HepG2 (cell line): ENCODE results near the gene STAC. TPM values are rescaled to one million over a fixed set of nuclear protein-coding genes. Genes with fewer than 3 reads are reported as not detected.

Source experiments
- ATAC-seq: fragments of 200-7000 bp; cut with Tn5 transposase; 3 replicates; pipeline ENCODE4 v1.9.1; 2020; ENCODE audit warnings: mild to moderate bottlenecking, moderate library complexity
- BruUV-seq: library from RNA; stranded (reverse); fragments of 400-500 nt; replicated peaks from 2 replicates; lab custom pipeline; 2021; lab: Mats Ljungman, UMichigan
- CTCF ChIA-PET: fragments of 300-600 bp; formaldehyde crosslinking; extraction: SDS; loops from one replicate; lab custom pipeline; 2021; ENCODE audit warnings: low total read pairs, inconsistent platforms, low intra/inter-chr PET ratio; lab: Yijun Ruan, JAX
- POLR2A ChIA-PET: fragments of 350-600 bp; sonication (Branson Sonifier 250); formaldehyde crosslinking; loops from one replicate; lab custom pipeline; 2020; ENCODE audit warnings: antibody characterized with exemption, inconsistent platforms; lab: Yijun Ruan, JAX
- DNase-seq: peaks from one replicate; pipeline ENCODE4 v3.0.0-alpha.2; 2015; ENCODE audit warnings: low spot score
- FAIRE-seq: peaks from 3 replicates; lab custom pipeline; 2011; peaks lifted over from hg19 to GRCh38; lab: Jason Lieb, UNC
- H2AFZ ChIP-seq: one replicate; pipeline ENCODE4 v1.6.1; 2011; ENCODE audit warnings: low read length, inconsistent platforms
- H3K27ac ChIP-seq: fragments of 300-600 bp; 3 replicates; pipeline ENCODE4 v1.8.0; 2011; ENCODE audit warnings: mixed run types, mild to moderate bottlenecking, mixed read lengths, low read length, inconsistent platforms; ENCODE audit not compliant: insufficient read depth; ENCODE audit errors: extremely low read length
- H3K27me3 ChIP-seq, 2 experiments: fragments of 200-600 bp in 1 of 2; 2 replicates in 1 of 2; 3 replicates in 1 of 2; pipeline versions ENCODE4 v1.6.0 to v1.8.0; 2011; ENCODE audit warnings: low read length in 2 of 2, mild to moderate bottlenecking in 2 of 2, moderate library complexity in 2 of 2, inconsistent platforms in 1 of 2; ENCODE audit not compliant: insufficient read depth in 2 of 2, control insufficient read depth in 1 of 2
- H3K36me3 ChIP-seq, 2 experiments: fragments of 200-600 bp in 1 of 2; replicated peaks in 1 of 2; 2 replicates in 1 of 2; 3 replicates in 1 of 2; pipeline versions ENCODE4 v1.5.1 to v1.8.0; 2011; ENCODE audit warnings: low read length in 2 of 2, inconsistent platforms in 1 of 2; ENCODE audit not compliant: insufficient read depth in 2 of 2, control insufficient read depth in 1 of 2
- H3K4me1 ChIP-seq: 2 replicates; pipeline ENCODE4 v1.5.1; 2012; ENCODE audit warnings: low read length, inconsistent platforms; ENCODE audit not compliant: insufficient read depth
- H3K4me2 ChIP-seq: 2 replicates; pipeline ENCODE4 v1.6.0; 2011; ENCODE audit warnings: low read depth, low read length, inconsistent platforms
- H3K4me3 ChIP-seq, 3 experiments: fragments of 200-600 bp in 1 of 3; sonication (generic), shearing (Covaris generic) in 1 of 3; replicated peaks in 1 of 3; 2 replicates each; pipeline ENCODE4 v1.5.1; 2011 to 2016; ENCODE audit warnings: low read length in 3 of 3, inconsistent platforms in 2 of 3, low read depth in 2 of 3, mild to moderate bottlenecking in 2 of 3, control low read depth in 1 of 3, mixed read lengths in 1 of 3; ENCODE audit not compliant: insufficient read depth in 1 of 3
- H3K79me2 ChIP-seq: one replicate; pipeline ENCODE4 v1.6.1; 2011; ENCODE audit warnings: low read length, inconsistent platforms; ENCODE audit not compliant: insufficient read depth
- H3K9ac ChIP-seq: 2 replicates; pipeline ENCODE4 v1.6.0; 2011; ENCODE audit warnings: mild to moderate bottlenecking, low read depth, low read length, inconsistent platforms; ENCODE audit not compliant: insufficient read depth
- H3K9me3 ChIP-seq: 2 replicates; pipeline ENCODE4 v1.5.1; 2012; ENCODE audit warnings: mild to moderate bottlenecking, low read length
- H4K20me1 ChIP-seq: 2 replicates; pipeline ENCODE4 v1.6.0; 2011; ENCODE audit warnings: inconsistent platforms, mild to moderate bottlenecking, low read length, moderate library complexity; ENCODE audit not compliant: insufficient read depth
- MTF2 ChIP-seq: sonication (generic); formaldehyde crosslinking; IDR thresholded peaks from 2 replicates; pipeline ENCODE4 v1.5.0; 2020; ENCODE audit warnings: missing genetic modification reagents, borderline replicate concordance
- PHF5A ChIP-seq: IDR thresholded peaks from one replicate; pipeline ENCODE4 v1.6.1; 2018; ENCODE audit warnings: low read depth, missing genetic modification reagents; ENCODE audit not compliant: unreplicated experiment
- ZNF512B ChIP-seq: sonication (generic); formaldehyde crosslinking; IDR thresholded peaks from 2 replicates; pipeline ENCODE4 v1.5.1; 2020; ENCODE audit warnings: missing genetic modification reagents, mild to moderate bottlenecking, borderline replicate concordance
- ZNF557 ChIP-seq: sonication (generic); formaldehyde crosslinking; IDR thresholded peaks from 2 replicates; pipeline ENCODE4 v1.4.0; 2020; ENCODE audit warnings: missing genetic modification reagents
- ZNF672 ChIP-seq: sonication (generic); formaldehyde crosslinking; IDR thresholded peaks from 2 replicates; pipeline ENCODE4 v1.8.1; 2022; ENCODE audit warnings: missing genetic modification reagents
- WGBS: methylation state at CpG from one replicate; pipeline ENCODE4 v1.1.6; 2017; ENCODE audit warnings: low lambda C conversion rate; 5-methylcytosine and 5-hydroxymethylcytosine counted together
- in situ Hi-C: cut with HindIII; loops from 2 replicates; pipeline ENCODE4 v1.10.0; 2017; ENCODE audit warnings: low pct_unique_long_range_greater_than_20kb; ENCODE audit not compliant: extremely low pct_ligation_motif_present
- intact Hi-C: fragments of 100-400 bp; cut with micrococcal nuclease; formaldehyde crosslinking; loops from one replicate; pipeline ENCODE4 v1.10.0; 2022; ENCODE audit not compliant: unreplicated experiment
- polyA plus RNA-seq, 8 experiments: library from polyadenylated mRNA; depleted of rRNA in 3 of 8; stranded (reverse) in 7 of 8; unstranded in 1 of 8; fragments of >200 nt; fragmentation: Illumina TruSeq in 4 of 8; extraction: Trizol in 4 of 8; gene quantifications; 2 replicates each; pipeline versions ENCODE4 v1.2.1 to v1.2.3, GENCODE V29; 2011 to 2016; ENCODE audit warnings: low read depth in 4 of 8, missing spikeins in 1 of 8, mixed read lengths in 1 of 8; ENCODE audit not compliant: insufficient read depth in 1 of 8
- total RNA-seq, 5 experiments: library from RNA; depleted of rRNA; stranded (reverse); fragments of >200 nt; fragmentation: Illumina TruSeq; extraction: Trizol; gene quantifications; 2 replicates each; pipeline ENCODE4 v1.2.3, GENCODE V29; 2016; ENCODE audit warnings: low read depth in 1 of 5
- TF ChIP-seq, protein P1 (sequence below): IDR thresholded peaks from 2 replicates; pipeline ENCODE4 v1.6.1; 2016; ENCODE audit warnings: low read depth, missing genetic modification reagents, missing compliant biosample characterization

The STAC gene
- total and polyA plus RNA-seq, 2 of the 13 experiments (the other 11 are each of a cell fraction or from before 2014, with no cell fraction given) = not detected

- Histone ChIP-seq H2AFZ (no peak overlapping the region), H3K9me3 (no peaks in the 10 kb centered on the region), H4K20me1 (no peaks in the 10 kb centered on the region), H3K27me3 (no peaks in the 10 kb centered on the region; a peak in 1 of 5 replicates), H3K27ac (no peak overlapping the region), H3K79me2 (no peaks in the 10 kb centered on the region), H3K9ac (no peak overlapping the region), H3K4me3 (no peak overlapping the region), H3K36me3 (no peaks in the 10 kb centered on the region), H3K4me1 (no peaks in the 10 kb centered on the region), H3K4me2 (no peak overlapping the region)
- no TSS peak for BruUV-seq
- FAIRE-seq = no peak
- WGBS = 21% methylated on average over 4 of the region's 4 CpGs
- ChIA-PET CTCF (no interaction called here), POLR2A (no interaction called here)
- TF ChIP-seq ZNF512B (CRISPR knock-in tag) (no peak), PHF5A (CRISPR knock-in tag) (no peak), ZNF672 (no peak), ZNF557 (CRISPR knock-in tag) (no peak), MTF2 (CRISPR knock-in tag) (no peak)
- TF ChIP-seq, protein P1, sequence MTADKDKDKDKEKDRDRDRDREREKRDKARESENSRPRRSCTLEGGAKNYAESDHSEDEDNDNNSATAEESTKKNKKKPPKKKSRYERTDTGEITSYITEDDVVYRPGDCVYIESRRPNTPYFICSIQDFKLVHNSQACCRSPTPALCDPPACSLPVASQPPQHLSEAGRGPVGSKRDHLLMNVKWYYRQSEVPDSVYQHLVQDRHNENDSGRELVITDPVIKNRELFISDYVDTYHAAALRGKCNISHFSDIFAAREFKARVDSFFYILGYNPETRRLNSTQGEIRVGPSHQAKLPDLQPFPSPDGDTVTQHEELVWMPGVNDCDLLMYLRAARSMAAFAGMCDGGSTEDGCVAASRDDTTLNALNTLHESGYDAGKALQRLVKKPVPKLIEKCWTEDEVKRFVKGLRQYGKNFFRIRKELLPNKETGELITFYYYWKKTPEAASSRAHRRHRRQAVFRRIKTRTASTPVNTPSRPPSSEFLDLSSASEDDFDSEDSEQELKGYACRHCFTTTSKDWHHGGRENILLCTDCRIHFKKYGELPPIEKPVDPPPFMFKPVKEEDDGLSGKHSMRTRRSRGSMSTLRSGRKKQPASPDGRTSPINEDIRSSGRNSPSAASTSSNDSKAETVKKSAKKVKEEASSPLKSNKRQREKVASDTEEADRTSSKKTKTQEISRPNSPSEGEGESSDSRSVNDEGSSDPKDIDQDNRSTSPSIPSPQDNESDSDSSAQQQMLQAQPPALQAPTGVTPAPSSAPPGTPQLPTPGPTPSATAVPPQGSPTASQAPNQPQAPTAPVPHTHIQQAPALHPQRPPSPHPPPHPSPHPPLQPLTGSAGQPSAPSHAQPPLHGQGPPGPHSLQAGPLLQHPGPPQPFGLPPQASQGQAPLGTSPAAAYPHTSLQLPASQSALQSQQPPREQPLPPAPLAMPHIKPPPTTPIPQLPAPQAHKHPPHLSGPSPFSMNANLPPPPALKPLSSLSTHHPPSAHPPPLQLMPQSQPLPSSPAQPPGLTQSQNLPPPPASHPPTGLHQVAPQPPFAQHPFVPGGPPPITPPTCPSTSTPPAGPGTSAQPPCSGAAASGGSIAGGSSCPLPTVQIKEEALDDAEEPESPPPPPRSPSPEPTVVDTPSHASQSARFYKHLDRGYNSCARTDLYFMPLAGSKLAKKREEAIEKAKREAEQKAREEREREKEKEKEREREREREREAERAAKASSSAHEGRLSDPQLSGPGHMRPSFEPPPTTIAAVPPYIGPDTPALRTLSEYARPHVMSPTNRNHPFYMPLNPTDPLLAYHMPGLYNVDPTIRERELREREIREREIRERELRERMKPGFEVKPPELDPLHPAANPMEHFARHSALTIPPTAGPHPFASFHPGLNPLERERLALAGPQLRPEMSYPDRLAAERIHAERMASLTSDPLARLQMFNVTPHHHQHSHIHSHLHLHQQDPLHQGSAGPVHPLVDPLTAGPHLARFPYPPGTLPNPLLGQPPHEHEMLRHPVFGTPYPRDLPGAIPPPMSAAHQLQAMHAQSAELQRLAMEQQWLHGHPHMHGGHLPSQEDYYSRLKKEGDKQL (CRISPR knock-in tag) = no peak
- no peak for ATAC-seq
- intact Hi-C loops = no loop called here
- DNase-seq = no peak
- in situ Hi-C loops = loop anchor here (25.0 kb wide), 1 partner anchor 401 kb away; no protein-coding TSS in a partner anchor
Observed at GRCh38 chr3:36538136-36538749, 157.9 kb downstream of the STAC start.
